Measurements from ENCODE around the gene CCL2. TPM values are rescaled to one million over a fixed set of nuclear protein-coding genes. Genes with fewer than 3 reads are reported as not detected.

CCL2 gene
- total RNA-seq, 1 donor from 2014 or later, result 59.3 TPM

DNA sequence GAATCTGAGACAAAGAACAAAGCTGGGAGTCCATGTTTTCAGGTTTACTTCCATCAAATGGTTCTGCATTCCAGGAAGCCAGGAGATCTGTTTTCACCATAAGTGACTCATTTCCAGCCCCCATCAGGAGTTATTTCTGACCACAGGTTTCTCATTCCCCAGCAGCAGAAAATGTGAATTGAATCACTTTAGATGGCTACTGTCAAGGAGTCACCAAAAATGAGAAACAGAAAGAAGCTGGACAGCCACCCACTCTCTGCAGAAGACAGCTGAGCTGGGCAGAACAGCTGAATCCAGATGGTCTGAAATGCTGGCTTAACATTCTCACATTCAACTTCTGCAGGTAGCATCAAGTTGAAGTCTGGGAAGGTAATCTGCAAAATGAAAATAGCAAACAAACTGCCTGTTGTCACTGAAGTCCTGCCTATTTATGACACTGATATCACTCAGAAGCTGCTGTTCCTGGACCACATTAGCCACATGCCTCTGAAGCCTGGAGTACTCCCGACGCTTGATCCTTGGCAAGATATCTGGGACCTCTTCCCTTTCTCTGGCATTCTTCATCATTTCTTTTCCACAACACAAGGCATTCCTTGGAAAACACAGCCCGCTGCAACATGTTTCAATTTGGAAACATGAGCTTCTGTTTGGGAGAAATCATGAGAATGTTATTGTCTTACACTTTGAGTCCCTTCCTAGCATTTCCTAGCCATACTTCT lies 45.7 kb downstream of the CCL2 start:
- Mint-ChIP-seq H3K36me3 (ENCODE audit: unreplicated experiment) (no peaks in the 10 kb centered on the region), H3K27ac (ENCODE audit: unreplicated experiment) (no peak overlapping the region), H3K4me1 (ENCODE audit: unreplicated experiment) (peaks cover 27% of the 10 kb centered on the region), H3K4me3 (ENCODE audit: unreplicated experiment) (no peak overlapping the region), H3K9me3 (ENCODE audit: unreplicated experiment) (no peaks in the 10 kb centered on the region), H3K27me3 (ENCODE audit: unreplicated experiment) (no peaks in the 10 kb centered on the region)
- TF ChIP-seq, protein P1, sequence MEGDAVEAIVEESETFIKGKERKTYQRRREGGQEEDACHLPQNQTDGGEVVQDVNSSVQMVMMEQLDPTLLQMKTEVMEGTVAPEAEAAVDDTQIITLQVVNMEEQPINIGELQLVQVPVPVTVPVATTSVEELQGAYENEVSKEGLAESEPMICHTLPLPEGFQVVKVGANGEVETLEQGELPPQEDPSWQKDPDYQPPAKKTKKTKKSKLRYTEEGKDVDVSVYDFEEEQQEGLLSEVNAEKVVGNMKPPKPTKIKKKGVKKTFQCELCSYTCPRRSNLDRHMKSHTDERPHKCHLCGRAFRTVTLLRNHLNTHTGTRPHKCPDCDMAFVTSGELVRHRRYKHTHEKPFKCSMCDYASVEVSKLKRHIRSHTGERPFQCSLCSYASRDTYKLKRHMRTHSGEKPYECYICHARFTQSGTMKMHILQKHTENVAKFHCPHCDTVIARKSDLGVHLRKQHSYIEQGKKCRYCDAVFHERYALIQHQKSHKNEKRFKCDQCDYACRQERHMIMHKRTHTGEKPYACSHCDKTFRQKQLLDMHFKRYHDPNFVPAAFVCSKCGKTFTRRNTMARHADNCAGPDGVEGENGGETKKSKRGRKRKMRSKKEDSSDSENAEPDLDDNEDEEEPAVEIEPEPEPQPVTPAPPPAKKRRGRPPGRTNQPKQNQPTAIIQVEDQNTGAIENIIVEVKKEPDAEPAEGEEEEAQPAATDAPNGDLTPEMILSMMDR (IDR thresholded peaks at IDR 0.05), result no peak
- DNase-seq (ENCODE audit: extremely low spot score, unreplicated experiment), result peak; percentile 8

DNA sequence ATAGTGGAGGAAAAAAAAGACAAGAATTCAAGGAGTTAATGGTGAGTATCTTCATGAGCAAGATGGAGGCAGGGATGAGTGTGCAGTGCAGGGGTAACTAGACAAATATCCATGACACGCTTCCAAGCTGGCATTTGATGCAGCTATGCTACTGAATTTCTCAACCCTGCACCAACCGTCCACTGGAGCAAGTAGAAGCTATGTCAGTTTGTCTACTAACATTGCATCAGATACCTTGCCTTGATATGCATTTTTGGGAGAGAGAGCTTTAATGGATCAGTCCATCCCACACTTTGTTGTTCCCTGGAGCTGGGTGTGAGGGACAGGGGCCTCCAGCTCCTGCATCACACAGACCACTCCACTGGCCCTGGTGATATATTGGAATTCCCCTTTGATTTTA lies 46.9 kb downstream of the CCL2 start:
- peak; percentile 6 for DNase-seq (ENCODE audit: extremely low spot score, unreplicated experiment)
- Mint-ChIP-seq H3K4me3 (ENCODE audit: unreplicated experiment) (no peak overlapping the region), H3K27me3 (ENCODE audit: unreplicated experiment) (no peaks in the 10 kb centered on the region), H3K9me3 (ENCODE audit: unreplicated experiment) (no peaks in the 10 kb centered on the region), H3K36me3 (ENCODE audit: unreplicated experiment) (no peaks in the 10 kb centered on the region), H3K4me1 (ENCODE audit: unreplicated experiment) (peaks cover 32% of the 10 kb centered on the region), H3K27ac (ENCODE audit: unreplicated experiment) (no peak overlapping the region)
- TF ChIP-seq, protein P1 (IDR thresholded peaks at IDR 0.05), result no peak

DNA sequence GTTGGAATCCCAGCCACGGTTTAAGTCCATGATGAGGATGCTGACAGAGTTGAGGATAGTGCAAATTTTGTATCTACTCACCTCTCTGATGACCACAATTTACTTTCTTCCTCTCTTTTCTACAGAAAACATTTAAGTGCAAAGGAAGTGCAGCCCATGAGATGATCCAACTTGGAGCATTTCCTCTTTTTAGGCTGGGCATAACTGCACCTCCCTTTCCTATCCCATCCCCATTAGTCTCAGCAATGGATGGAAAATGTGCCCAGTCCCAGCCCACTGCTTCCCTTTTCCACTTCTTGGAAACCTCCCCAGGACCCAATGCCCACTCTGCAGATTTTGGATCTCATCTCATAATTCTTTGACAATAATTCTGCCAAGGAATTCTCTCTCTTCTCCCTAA lies 47.6 kb downstream of the CCL2 start:
- no peaks in the 10 kb centered on the region for H3K27me3 Mint-ChIP-seq (ENCODE audit: unreplicated experiment)
- peak; percentile 2 for DNase-seq (ENCODE audit: extremely low spot score, unreplicated experiment)
- TF ChIP-seq, protein P1 (IDR thresholded peaks at IDR 0.05), result no peak
- no peaks in the 10 kb centered on the region for H3K9me3 Mint-ChIP-seq (ENCODE audit: unreplicated experiment)
- H3K4me1 Mint-ChIP-seq (ENCODE audit: unreplicated experiment), result peaks cover 39% of the 10 kb centered on the region
- H3K27ac Mint-ChIP-seq (ENCODE audit: unreplicated experiment), result no peak overlapping the region
- no peak overlapping the region for H3K4me3 Mint-ChIP-seq (ENCODE audit: unreplicated experiment)
- H3K36me3 Mint-ChIP-seq (ENCODE audit: unreplicated experiment), result no peaks in the 10 kb centered on the region

DNA sequence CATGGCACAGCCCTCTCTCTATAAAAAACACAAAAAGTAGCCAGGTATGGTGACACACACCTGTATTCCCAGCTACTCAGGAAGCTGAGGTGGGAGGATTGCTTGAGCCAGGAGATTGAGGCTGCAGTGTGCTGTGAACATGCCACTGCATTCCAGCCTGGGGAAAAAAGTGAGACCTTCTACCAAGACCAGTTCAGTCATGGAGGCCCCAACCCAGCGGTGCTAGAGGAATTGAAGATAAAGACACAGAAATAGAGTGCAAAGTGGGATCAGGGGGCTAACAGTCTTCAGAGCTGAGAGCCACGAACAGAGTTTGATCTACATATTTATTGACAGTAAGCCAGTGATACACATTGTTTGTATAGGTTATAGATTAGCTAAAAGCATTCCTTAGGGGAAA lies 48.5 kb downstream of the CCL2 start:
- Mint-ChIP-seq H3K4me3 (ENCODE audit: unreplicated experiment) (no peak overlapping the region), H3K27me3 (ENCODE audit: unreplicated experiment) (no peaks in the 10 kb centered on the region), H3K36me3 (ENCODE audit: unreplicated experiment) (no peaks in the 10 kb centered on the region), H3K4me1 (ENCODE audit: unreplicated experiment) (peaks cover 36% of the 10 kb centered on the region), H3K27ac (ENCODE audit: unreplicated experiment) (no peak overlapping the region), H3K9me3 (ENCODE audit: unreplicated experiment) (no peaks in the 10 kb centered on the region)
- DNase-seq (ENCODE audit: extremely low spot score, unreplicated experiment), result peak; percentile 23
- TF ChIP-seq, protein P1 (IDR thresholded peaks at IDR 0.05), result no peak

DNA sequence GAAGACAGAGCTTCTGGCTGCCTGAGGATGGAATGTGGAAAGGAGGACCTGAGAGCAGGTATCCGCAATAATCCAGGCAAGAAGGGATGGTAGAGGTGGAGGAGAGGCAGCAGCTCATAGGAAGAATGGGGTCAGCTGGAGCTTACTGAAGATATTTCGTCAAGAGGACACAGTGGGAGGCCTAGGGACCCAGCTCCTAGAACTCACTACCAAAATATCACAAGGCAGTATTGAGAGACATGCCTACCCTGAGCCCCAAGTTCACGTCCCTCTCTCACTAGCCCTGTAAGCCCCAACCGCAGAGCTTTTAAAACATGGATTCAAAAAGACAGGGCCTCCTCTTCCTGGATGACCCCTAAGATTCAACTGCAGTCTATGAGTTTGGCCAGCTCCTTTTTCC lies 50.0 kb downstream of the CCL2 start:
- Mint-ChIP-seq H3K27me3 (ENCODE audit: unreplicated experiment) (no peaks in the 10 kb centered on the region), H3K9me3 (ENCODE audit: unreplicated experiment) (no peaks in the 10 kb centered on the region), H3K4me1 (ENCODE audit: unreplicated experiment) (peaks cover 34% of the 10 kb centered on the region), H3K4me3 (ENCODE audit: unreplicated experiment) (no peak overlapping the region), H3K27ac (ENCODE audit: unreplicated experiment) (no peak overlapping the region), H3K36me3 (ENCODE audit: unreplicated experiment) (no peaks in the 10 kb centered on the region)
- TF ChIP-seq, protein P1 (IDR thresholded peaks at IDR 0.05), result no peak
- peak; percentile 56 for DNase-seq (ENCODE audit: extremely low spot score, unreplicated experiment)
